Uterus (tissue), 4 donors: ENCODE measurements around the gene PLEKHG4B. TPM values are rescaled to one million over a fixed set of nuclear protein-coding genes. Genes with fewer than 3 reads are reported as not detected.

Source experiments
- DNase-seq, 2 donors: peaks; one replicate each; pipeline ENCODE4 v3.0.0-alpha.2; 2019 to 2020
- H3K27ac ChIP-seq, 2 donors: fragments of 200-600 bp; sonication (generic); 1 replicate in 1 of 2; 2 replicates in 1 of 2; pipeline ENCODE4 v1.5.1; 2016 to 2018
- H3K27me3 ChIP-seq, 2 donors: fragments of 200-600 bp; sonication (generic); one replicate each; pipeline ENCODE4 v1.5.1; 2018 to 2019; ENCODE audit warnings: control low read depth in 1 of 2
- H3K36me3 ChIP-seq, 2 donors: fragments of 200-600 bp; sonication (generic); one replicate each; pipeline ENCODE4 v1.5.1; 2019; ENCODE audit warnings: control low read depth in 1 of 2
- H3K4me1 ChIP-seq, 2 donors: fragments of 200-600 bp; sonication (generic); one replicate each; pipeline ENCODE4 v1.5.1; 2018 to 2019; ENCODE audit warnings: control low read depth in 1 of 2
- H3K4me3 ChIP-seq, 2 donors: fragments of 200-600 bp; sonication (generic); 1 replicate in 1 of 2; 2 replicates in 1 of 2; pipeline ENCODE4 v1.5.1; 2018 to 2019; ENCODE audit warnings: mild to moderate bottlenecking in 1 of 2
- H3K9me3 ChIP-seq, 2 donors: fragments of 200-600 bp; sonication (generic); one replicate each; pipeline ENCODE4 v1.5.1; 2019; ENCODE audit warnings: control low read depth in 1 of 2
- CTCF ChIP-seq, 4 experiments: fragments of 200-600 bp in 2 of 4; fragments of 450-650 bp in 2 of 4; sonication (generic) in 2 of 4; IDR thresholded peaks; one replicate each; pipeline ENCODE4 v1.5.1; 2016 to 2019; ENCODE audit warnings: antibody characterized with exemption in 4 of 4, mild to moderate bottlenecking in 2 of 4, moderate library complexity in 1 of 4
- POLR2A ChIP-seq, 2 donors: fragments of 450-650 bp; IDR thresholded peaks; one replicate each; pipeline ENCODE4 v1.6.1; 2016; ENCODE audit warnings: antibody characterized with exemption in 2 of 2, mild to moderate bottlenecking in 1 of 2, moderate library complexity in 1 of 2
- intact Hi-C: fragments of 100-400 bp; cut with DNase I; formaldehyde crosslinking; loops from one replicate; pipeline ENCODE4 v1.15.1; 2023; ENCODE audit warnings: low total_unique reads
- total RNA-seq, 4 donors: library from RNA; depleted of rRNA in 3 of 4; stranded (reverse); fragments of >200 nt in 3 of 4; gene quantifications; one replicate each; pipeline versions ENCODE4 v1.1.0 to v1.2.4, GENCODE V29; 2014 to 2023
- donor health status: DM: yes; HTN: yes; CAD: no.

PLEKHG4B gene
- total RNA-seq, 4 donors from 2014 or later, result under 0.01 to 8.3 (median 0.37) TPM; not detected in 1

GRCh38 chr5:192691-192969 lies 100.7 kb downstream of the PLEKHG4B start:
- Histone ChIP-seq H3K27me3 (no peaks in the 10 kb centered on the region), H3K4me3 (no peak overlapping the region), H3K4me1 (peaks cover 0 to 4% of the 10 kb centered on the region in 2 donors), H3K9me3 (no peaks in the 10 kb centered on the region), H3K36me3 (no peaks in the 10 kb centered on the region), H3K27ac (no peak overlapping the region)
- TF ChIP-seq POLR2A (IDR thresholded peaks at IDR 0.05) (no peak), CTCF (IDR thresholded peaks at IDR 0.05) (no peak)
- no peak for DNase-seq
- intact Hi-C loops, result no loop called here

- no peak for DNase-seq
- no peak overlapping the region for H3K27ac ChIP-seq
- no peaks in the 10 kb centered on the region for H3K36me3 ChIP-seq
- no peak for TF ChIP-seq POLR2A (IDR thresholded peaks at IDR 0.05)
- TF ChIP-seq CTCF (IDR thresholded peaks at IDR 0.05), result no peak
- no peak overlapping the region for H3K4me3 ChIP-seq
- peaks cover 0 to under 1% of the 10 kb centered on the region in 2 donors for H3K4me1 ChIP-seq
- intact Hi-C loops, result no loop called here
- H3K27me3 ChIP-seq, result no peaks in the 10 kb centered on the region
- H3K9me3 ChIP-seq, result no peaks in the 10 kb centered on the region
Observed at GRCh38 chr5:192970-193831, 101.2 kb downstream of the PLEKHG4B start.

- no peak overlapping the region for H3K27ac ChIP-seq
- H3K9me3 ChIP-seq, result no peaks in the 10 kb centered on the region
- no peak overlapping the region for H3K4me3 ChIP-seq
- no peaks in the 10 kb centered on the region for H3K27me3 ChIP-seq
- no peaks in the 10 kb centered on the region for H3K4me1 ChIP-seq
- no peaks in the 10 kb centered on the region for H3K36me3 ChIP-seq
- TF ChIP-seq CTCF (IDR thresholded peaks at IDR 0.05), result no peak
- DNase-seq, result no peak
- intact Hi-C loops, result no loop called here
Observed at GRCh38 chr5:194102-194501, 102.1 kb downstream of the PLEKHG4B start.

- no peak for DNase-seq
- Histone ChIP-seq H3K4me1 (no peaks in the 10 kb centered on the region), H3K4me3 (no peak overlapping the region), H3K27me3 (no peaks in the 10 kb centered on the region), H3K36me3 (no peaks in the 10 kb centered on the region), H3K9me3 (no peaks in the 10 kb centered on the region), H3K27ac (no peak overlapping the region)
- TF ChIP-seq POLR2A (IDR thresholded peaks at IDR 0.05) (no peak), CTCF (IDR thresholded peaks at IDR 0.05) (no peak)
- intact Hi-C loops, result no loop called here
Observed at GRCh38 chr5:194603-195209, 102.7 kb downstream of the PLEKHG4B start.

GRCh38 chr5:195401-196160 lies 103.6 kb downstream of the PLEKHG4B start:
- Histone ChIP-seq H3K4me3 (no peak overlapping the region), H3K4me1 (no peaks in the 10 kb centered on the region), H3K9me3 (no peaks in the 10 kb centered on the region), H3K36me3 (no peaks in the 10 kb centered on the region), H3K27ac (no peak overlapping the region), H3K27me3 (no peaks in the 10 kb centered on the region)
- no peak for DNase-seq
- intact Hi-C loops, result no loop called here
- TF ChIP-seq CTCF (IDR thresholded peaks at IDR 0.05) (no peak), POLR2A (IDR thresholded peaks at IDR 0.05) (no peak)
